ENCODE measurements around the gene CEPT1. TPM values are rescaled to one million over a fixed set of nuclear protein-coding genes. Genes with fewer than 3 reads are reported as not detected.

Gene CEPT1
- total RNA-seq, 2 donors from 2014 or later = 16.9 to 26.0 TPM

- TF ChIP-seq POLR2A (IDR thresholded peaks at IDR 0.05) (no peak), CTCF (IDR thresholded peaks at IDR 0.05) (no peak)
- intact Hi-C loops (cut with DNase I) = no loop called here
- no peak overlapping the region for H3K4me3 ChIP-seq
- peaks cover 41% of the 10 kb centered on the region for H3K4me1 ChIP-seq
- DNase-seq (no peak), ATAC-seq (no peak)
- H3K36me3 ChIP-seq (replicated peaks in 1 of 2; ENCODE audit: insufficient read depth in 1 of 2, low read depth in 2 of 2) = no peaks in the 10 kb centered on the region
- 57 to 61% methylated on average over 2 of the region's 2 CpGs for WGBS, 2 donors
- no peaks in the 10 kb centered on the region for H3K27me3 ChIP-seq
- H3K27ac ChIP-seq = peak overlapping the region in 2 of 4 donors; percentile 96 to 98
- H3K9me3 ChIP-seq = no peaks in the 10 kb centered on the region
These were observed 65.7 kb downstream of the CEPT1 start for GRCh38 chr1:111205714-111206050.

- DNase-seq (no peak), ATAC-seq (no peak)
- Histone ChIP-seq H3K27ac (no peak overlapping the region), H3K36me3 (replicated peaks in 1 of 2; ENCODE audit: insufficient read depth in 1 of 2, low read depth in 2 of 2) (no peaks in the 10 kb centered on the region), H3K4me3 (no peak overlapping the region), H3K27me3 (no peaks in the 10 kb centered on the region), H3K9me3 (no peaks in the 10 kb centered on the region), H3K4me1 (peaks cover 13% of the 10 kb centered on the region)
- intact Hi-C loops (cut with DNase I) = no loop called here
- WGBS, 2 donors = 15 to 33% methylated on average over 1 of the region's 1 CpG
- TF ChIP-seq CTCF (IDR thresholded peaks at IDR 0.05) = no peak
These were observed 68.9 kb downstream of the CEPT1 start for GRCh38 chr1:111208921-111209320.

DNA sequence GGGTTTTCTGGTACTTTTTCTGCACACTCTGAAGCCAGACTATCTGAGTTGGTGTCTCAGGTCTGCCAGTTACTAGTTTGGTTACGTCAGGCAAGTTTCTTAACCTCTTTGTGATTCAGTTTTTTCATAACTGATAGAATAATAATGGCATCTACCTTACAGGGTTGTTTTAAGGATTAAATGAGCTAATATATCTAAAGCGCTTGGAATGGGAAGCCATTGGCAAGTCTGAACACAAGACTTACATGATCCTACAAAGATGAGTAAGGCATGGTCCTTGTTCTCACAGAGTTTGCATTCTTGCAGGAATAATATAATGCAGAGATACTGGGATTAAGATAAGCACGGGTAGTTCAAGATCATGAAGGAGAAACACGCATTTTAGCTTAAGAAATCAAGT, 69.6 kb downstream of the CEPT1 start:
- intact Hi-C loops (cut with DNase I) = no loop called here
- no peaks in the 10 kb centered on the region for H3K36me3 ChIP-seq (replicated peaks in 1 of 2; ENCODE audit: insufficient read depth in 1 of 2, low read depth in 2 of 2)
- no peak overlapping the region for H3K27ac ChIP-seq
- H3K4me3 ChIP-seq = no peak overlapping the region
- H3K9me3 ChIP-seq = no peaks in the 10 kb centered on the region
- no peaks in the 10 kb centered on the region for H3K27me3 ChIP-seq
- H3K4me1 ChIP-seq = peaks cover 8% of the 10 kb centered on the region
- TF ChIP-seq CTCF (IDR thresholded peaks at IDR 0.05) = no peak
- no peak for TF ChIP-seq POLR2A (IDR thresholded peaks at IDR 0.05)
- WGBS, 2 donors = 84 to 85% methylated on average over 4 of the region's 4 CpGs
- ATAC-seq (no peak), DNase-seq (no peak)

- WGBS, 2 donors = 77 to 79% methylated on average over 1 of the region's 1 CpG
These were observed 71.9 kb downstream of the CEPT1 start for GRCh38 chr1:111211921-111212320.

More at GRCh38 chr1:111211921-111212320, 71.9 kb downstream of the CEPT1 start:
- Histone ChIP-seq H3K4me3 (no peak overlapping the region), H3K9me3 (no peaks in the 10 kb centered on the region), H3K27me3 (no peaks in the 10 kb centered on the region), H3K36me3 (replicated peaks in 1 of 2; ENCODE audit: insufficient read depth in 1 of 2, low read depth in 2 of 2) (no peaks in the 10 kb centered on the region), H3K27ac (no peak overlapping the region), H3K4me1 (no peaks in the 10 kb centered on the region)
- intact Hi-C loops (cut with DNase I) = no loop called here
- no peak for DNase-seq
- no peak for TF ChIP-seq CTCF (IDR thresholded peaks at IDR 0.05)
- no peak for TF ChIP-seq POLR2A (IDR thresholded peaks at IDR 0.05)
- no peak for ATAC-seq

Measured in body of pancreas (tissue), 4 donors.